GM18505 (cell line): ENCODE measurements around the gene ATP6V1G2.

ENCODE experiments used
- ATAC-seq: cut with Tn5 transposase; IDR thresholded peaks from one replicate; pipeline ENCODE4 v1.9.1; 2021; ENCODE audit not compliant: unreplicated experiment
- POLR2A ChIP-seq: IDR thresholded peaks from 4 replicates; pipeline ENCODE4 v1.6.1; 2011; ENCODE audit warnings: borderline replicate concordance; ENCODE audit not compliant: insufficient read depth, insufficient read length; ENCODE audit errors: extremely low read depth

ATP6V1G2 gene

GRCh38 chr6:31547727-31548543 lies 1.5 kb upstream of the ATP6V1G2 start:
- no peak for ATAC-seq

GRCh38 chr6:31546958-31547726 lies 734 bp upstream of the ATP6V1G2 start, which contains the start of gene NFKBIL1:
Gene NFKBIL1, plus strand, starts transcription at chr6:31547608. Its CDS starts 87 bp downstream, at chr6:31547695.
- ATAC-seq: peak; percentile 59

More at GRCh38 chr6:31547727-31548543, 1.5 kb upstream of the ATP6V1G2 start:
- peak; percentile 22 for TF ChIP-seq POLR2A

GRCh38 chr6:31545291-31545690 lies 1.1 kb downstream of the ATP6V1G2 start:
- no peak for TF ChIP-seq POLR2A
- ATAC-seq: no peak

More at GRCh38 chr6:31546958-31547726, 734 bp upstream of the ATP6V1G2 start, which contains the start of gene NFKBIL1:
- TF ChIP-seq POLR2A: peak; percentile 64

GRCh38 chr6:31544676-31545075 lies 1.7 kb downstream of the ATP6V1G2 start:
- no peak for TF ChIP-seq POLR2A
- ATAC-seq: no peak

- ATAC-seq: no peak
- no peak for TF ChIP-seq POLR2A
Observed at GRCh38 chr6:31543639-31544038, 2.8 kb downstream of the ATP6V1G2 start.

GRCh38 chr6:31541658-31542521 lies 4.5 kb downstream of the ATP6V1G2 start, which contains the start of gene DDX39B:
Gene DDX39B, minus strand, starts transcription at chr6:31542003. Its CDS starts 1,471 bp downstream, at chr6:31540532.
- ATAC-seq: peak; percentile 64
- peak; percentile 95 for TF ChIP-seq POLR2A

GRCh38 chr6:31541059-31541657 lies 5.2 kb downstream of the ATP6V1G2 start:
- peak; percentile 8 for ATAC-seq
- TF ChIP-seq POLR2A: no peak

- no peak for ATAC-seq
- no peak for TF ChIP-seq POLR2A
Observed at GRCh38 chr6:31540640-31541039, 5.8 kb downstream of the ATP6V1G2 start.

GRCh38 chr6:31538805-31539400 lies 7.5 kb downstream of the ATP6V1G2 start:
- no peak for TF ChIP-seq POLR2A
- no peak for ATAC-seq

GRCh38 chr6:31535538-31536324 lies 10.7 kb downstream of the ATP6V1G2 start:
- no peak for TF ChIP-seq POLR2A
- ATAC-seq: no peak

- no peak for ATAC-seq
- no peak for TF ChIP-seq POLR2A
Observed at GRCh38 chr6:31534521-31535040, 11.8 kb downstream of the ATP6V1G2 start.
